Measurements from ENCODE around the gene GIMD1.
"Not testable (repeated sequence)": the region's sequence is repeated elsewhere in the genome, so short reads cannot be mapped to it uniquely, and the experiment has no call there.

GIMD1 gene

DNA sequence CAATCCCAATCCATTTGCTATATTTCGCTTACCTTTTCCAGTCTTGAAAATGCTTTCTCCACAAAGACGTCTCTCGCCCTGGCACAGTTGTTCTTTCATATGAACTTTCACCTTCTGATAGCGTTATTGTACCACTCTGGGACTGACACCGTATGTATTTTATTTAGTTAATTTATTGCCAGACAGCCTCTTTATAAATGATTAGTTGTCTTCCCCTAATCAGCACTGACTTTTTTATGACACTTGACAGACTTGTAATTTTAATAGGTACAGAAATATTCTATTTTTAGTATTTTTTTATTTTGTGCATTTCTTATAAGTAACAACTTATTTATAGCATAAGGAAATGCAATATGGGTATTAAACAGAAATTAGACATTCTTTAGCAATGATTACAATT, at the start of gene GIMD1:
Gene GIMD1 (minus strand): TSS at position 101 of the 400 bp plus-strand sequence. CDS start 1,343 bp downstream, outside the sequence.
- DNase-seq (ENCODE audit: low read depth in 2 of 2): no peak

DNA sequence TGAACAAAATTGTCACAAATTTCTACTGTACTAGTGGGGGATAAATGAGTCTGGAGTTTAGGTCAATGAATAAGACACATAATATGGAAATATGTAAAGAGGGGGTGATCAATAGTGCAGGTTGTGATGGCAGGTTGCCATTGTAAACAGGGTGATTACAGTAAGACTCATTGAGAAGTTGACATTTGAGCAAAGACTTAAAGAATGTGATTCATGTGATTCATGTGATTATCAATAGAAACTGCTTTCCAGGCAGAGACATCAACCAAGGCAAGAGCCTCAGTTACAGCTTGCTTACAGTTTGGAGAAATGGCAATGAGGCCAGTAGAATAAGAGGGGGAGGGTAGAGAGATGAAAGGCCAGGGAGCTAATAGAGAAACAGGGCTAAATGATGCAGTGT, 45.8 kb upstream of the GIMD1 start:
- no peak for DNase-seq (ENCODE audit: low read depth in 2 of 2)

DNA sequence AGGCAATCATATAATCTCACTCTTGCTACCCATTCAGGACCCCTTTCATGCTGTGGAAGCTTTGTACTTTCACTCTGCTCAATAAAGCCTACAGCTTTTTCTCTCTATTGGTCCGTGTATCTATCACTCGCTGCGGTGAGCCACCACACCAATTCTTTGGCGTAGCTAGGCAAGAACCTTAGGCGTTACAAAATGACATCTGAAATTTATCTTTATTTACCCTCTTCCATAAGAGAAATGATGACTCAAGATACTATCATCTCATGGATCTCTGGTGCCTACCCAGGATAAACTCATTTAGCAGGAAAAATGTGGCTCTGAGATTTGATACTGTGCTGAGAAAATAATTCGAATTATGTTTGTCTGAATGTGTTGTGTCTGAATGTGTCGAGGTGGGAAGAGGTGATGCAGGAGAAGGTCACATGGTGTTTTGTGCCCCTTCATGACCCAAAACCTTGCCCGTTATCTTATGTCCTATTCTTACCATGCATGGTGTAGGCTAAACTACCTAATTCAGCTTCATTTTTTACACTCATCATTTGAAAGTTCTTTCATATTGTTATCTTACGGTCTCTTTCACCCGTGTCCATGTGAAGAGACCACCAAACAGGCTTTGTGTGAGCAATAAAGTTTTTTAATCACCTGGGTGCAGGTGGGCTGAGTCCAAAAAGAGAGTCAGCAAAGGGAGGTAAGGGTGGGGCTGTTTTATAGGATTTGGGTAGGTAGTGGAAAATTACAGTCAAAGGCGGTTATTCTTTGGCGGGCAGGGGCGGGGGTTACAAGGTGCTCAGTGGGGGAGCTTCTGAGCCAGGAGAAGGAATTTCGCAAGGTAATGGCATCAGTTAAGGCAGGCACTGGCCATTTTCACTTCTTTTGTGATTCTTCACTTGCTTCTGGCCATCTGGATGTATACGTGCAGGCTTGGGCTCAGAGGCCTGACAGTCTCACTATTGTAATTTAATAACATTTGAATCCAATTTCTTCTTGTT, 41.6 kb upstream of the GIMD1 start:
- no peak for DNase-seq (ENCODE audit: low read depth in 2 of 2)

GRCh38 chr4:106408004-106408403, 39.4 kb upstream of the GIMD1 start:
- not testable (repeated sequence) for DNase-seq (ENCODE audit: low read depth in 2 of 2)

- no peak for DNase-seq (ENCODE audit: low read depth in 2 of 2)
Observed at GRCh38 chr4:106401157-106401556, 32.6 kb upstream of the GIMD1 start.

GRCh38 chr4:106398898-106399297, 30.3 kb upstream of the GIMD1 start:
- not testable (repeated sequence) for DNase-seq (ENCODE audit: low read depth in 2 of 2)

DNA sequence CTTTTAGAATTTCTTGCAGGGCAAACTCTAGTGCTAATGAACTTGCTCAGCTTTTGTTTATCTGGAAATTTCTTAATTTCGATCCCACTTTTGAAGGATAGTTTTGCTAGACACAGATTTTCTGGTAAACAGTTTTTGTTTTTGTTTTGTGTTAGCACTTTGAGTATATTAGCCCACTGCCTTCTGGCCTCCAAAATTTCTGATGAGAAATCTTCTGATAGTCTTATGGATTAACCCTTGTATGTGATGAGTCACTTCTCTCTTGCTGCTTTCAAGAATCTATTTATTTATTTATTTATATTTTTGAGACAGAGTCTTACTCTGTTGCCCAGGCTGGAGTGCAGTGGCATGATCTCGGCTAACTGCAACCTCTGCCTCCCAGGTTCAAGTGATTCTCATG, 27.0 kb upstream of the GIMD1 start:
- no peak for DNase-seq (ENCODE audit: low read depth in 2 of 2)

GRCh38 chr4:106385853-106386393, 17.3 kb upstream of the GIMD1 start:
- DNase-seq (ENCODE audit: low read depth in 2 of 2): no peak

GRCh38 chr4:106384878-106385277, 16.3 kb upstream of the GIMD1 start:
- no peak for DNase-seq (ENCODE audit: low read depth in 2 of 2)

GRCh38 chr4:106380179-106380578, 11.6 kb upstream of the GIMD1 start:
- DNase-seq (ENCODE audit: low read depth in 2 of 2): no peak

GRCh38 chr4:106373026-106373425, 4.4 kb upstream of the GIMD1 start:
- no peak for DNase-seq (ENCODE audit: low read depth in 2 of 2)

DNA sequence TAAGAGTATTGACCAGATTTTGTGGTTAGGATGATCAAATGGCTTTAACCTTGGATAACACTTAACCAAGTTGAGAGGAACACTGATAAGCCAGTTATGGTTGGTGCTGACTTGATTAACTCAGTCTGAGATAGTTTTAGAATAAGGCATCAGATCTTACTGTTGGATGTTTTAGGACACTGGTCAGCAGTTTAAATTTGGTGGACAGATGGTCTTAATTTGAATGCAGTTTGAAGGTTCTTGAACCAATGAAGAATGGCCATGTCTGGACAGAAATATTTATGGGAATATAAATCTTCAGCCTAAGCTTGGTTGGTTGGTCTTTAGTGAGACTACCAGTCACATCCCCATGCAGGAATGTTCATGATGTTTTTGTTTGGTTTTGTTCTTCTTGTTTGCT, 2.6 kb upstream of the GIMD1 start:
- no peak for DNase-seq (ENCODE audit: low read depth in 2 of 2)

GRCh38 chr4:106370214-106370613, 1.6 kb upstream of the GIMD1 start:
- no peak for DNase-seq (ENCODE audit: low read depth in 2 of 2)

- no peak for DNase-seq (ENCODE audit: low read depth in 2 of 2)
Observed at GRCh38 chr4:106369456-106370060, 980 bp upstream of the GIMD1 start.

DNA sequence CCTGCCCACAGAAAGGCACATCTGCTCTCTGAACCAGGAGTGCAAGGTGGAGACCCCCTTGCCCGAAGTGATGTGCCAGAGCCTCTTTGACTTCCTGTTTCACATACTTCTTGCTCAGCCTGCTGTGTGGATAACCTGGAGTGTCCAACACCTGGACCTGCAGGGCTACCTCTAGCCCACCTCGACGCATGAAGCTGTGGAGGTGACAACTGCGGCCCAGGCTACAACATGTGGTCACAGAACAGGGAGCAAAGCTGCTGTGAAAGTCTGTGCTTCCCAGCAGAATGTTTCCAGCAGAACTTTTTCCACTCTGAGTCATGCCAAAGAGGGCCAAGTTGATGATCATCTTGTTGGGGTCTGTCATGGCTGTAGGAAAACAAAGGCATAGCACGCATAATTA, 1.5 kb downstream of the GIMD1 start:
- DNase-seq (ENCODE audit: low read depth in 2 of 2): no peak

- DNase-seq (ENCODE audit: low read depth in 2 of 2): no peak
Observed at GRCh38 chr4:106366026-106366425, 2.6 kb downstream of the GIMD1 start.

DNA sequence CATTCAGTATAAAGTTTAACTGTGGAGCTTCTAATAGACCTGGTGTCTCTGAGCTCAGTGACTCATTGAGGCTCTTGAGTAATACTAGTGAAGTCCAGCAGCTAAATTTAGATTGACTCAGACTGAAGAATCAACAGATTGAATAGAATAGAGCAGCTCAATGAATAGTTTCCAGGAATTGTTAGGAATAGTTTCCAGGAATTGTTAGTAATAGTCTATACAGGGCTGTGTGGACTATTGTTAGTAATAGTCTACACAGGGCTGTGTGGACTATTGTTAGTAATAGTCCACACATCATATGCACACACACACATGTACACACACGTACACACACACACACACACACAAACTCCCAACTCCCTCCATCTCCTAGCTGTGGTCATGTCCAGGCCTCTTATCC, 3.0 kb downstream of the GIMD1 start:
- DNase-seq (ENCODE audit: low read depth in 2 of 2): no peak

- DNase-seq (ENCODE audit: low read depth in 2 of 2): no peak
Observed at GRCh38 chr4:106364282-106364681, 4.3 kb downstream of the GIMD1 start.

DNA sequence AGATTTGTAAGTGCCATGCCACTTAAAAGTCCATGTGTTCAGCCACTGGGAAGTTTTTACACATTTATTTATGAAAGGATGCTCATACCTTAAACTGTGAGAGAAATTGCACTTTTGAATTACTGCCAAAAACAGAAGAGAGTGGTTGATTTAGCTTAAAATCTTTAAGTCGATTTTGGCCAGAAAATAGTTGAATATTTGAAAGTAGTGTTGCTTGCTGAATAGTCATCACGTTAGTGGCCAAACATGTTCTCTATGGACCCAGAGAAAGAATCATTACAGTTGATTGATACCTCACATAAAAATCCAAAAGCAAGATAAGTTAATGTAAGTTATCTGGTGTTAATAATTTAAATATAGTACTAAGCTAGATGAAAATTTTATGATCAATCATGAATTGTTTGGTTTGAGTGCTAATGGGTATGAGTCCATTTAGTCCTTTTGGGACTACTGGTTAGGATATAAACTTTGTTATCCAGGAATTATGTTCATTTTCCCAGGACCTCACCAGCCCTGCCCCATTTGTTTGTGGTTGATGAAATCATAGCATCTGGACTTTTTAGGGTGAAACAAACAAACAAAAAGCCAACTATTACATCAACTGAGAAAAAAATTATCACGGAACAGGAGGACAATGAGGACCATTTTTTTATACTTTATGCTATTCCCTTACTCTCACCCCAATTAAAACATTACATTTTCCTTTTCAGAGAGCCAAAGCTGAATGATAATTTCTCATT, 6.3 kb downstream of the GIMD1 start:
- DNase-seq (ENCODE audit: low read depth in 2 of 2): no peak

DNA sequence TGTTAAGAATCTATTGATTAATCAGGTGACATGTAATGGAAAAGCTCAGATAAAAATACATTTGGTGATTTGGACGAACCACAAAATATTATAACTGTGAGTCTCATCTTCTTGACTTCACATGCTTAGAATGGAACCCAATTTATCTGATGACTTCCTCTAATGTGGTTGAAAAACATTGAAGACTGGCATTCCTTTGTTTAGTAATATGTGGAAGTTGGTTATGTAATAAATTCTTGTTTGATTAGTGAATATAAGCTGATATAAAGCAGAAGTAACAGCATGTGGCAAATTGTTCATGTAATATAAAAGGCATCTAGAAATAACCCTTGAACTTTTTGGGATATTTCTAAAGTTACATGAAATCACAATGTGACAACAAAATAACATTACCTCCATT, 9.7 kb downstream of the GIMD1 start:
- no peak for DNase-seq (ENCODE audit: low read depth in 2 of 2)

DNA sequence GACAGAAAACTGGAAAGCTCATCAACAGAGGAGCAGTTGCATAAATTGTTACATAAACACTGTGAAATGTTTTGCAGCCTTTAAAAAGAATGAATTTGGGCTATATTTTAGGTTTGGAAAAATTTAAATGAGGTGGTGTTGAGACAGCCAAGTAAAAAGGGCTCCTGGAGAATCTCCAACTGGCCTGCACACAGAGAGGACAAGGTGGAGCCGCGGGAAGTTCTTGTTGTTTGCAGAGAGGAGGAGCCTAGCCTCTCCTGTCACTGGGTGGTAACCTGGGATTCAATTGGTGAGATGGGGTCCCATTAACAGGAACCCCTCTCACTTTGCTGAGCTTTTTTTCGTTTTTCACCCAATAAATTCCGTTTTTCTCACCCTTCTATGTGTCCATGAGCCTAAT, 13.4 kb downstream of the GIMD1 start:
- DNase-seq (ENCODE audit: low read depth in 2 of 2): no peak

- no peak for DNase-seq (ENCODE audit: low read depth in 2 of 2)
Observed at GRCh38 chr4:106353786-106354185, 14.8 kb downstream of the GIMD1 start.

All from stimulated activated CD4-positive, alpha-beta T cell treated with anti-CD3 and anti-CD28 coated beads, Interleukin-1b, Interleukin-23, amount 100 ng/mL, for 4 hours (primary cell).